Right lobe of liver (tissue), 4 donors: ENCODE results near the gene SPARCL1.

Source experiments
- CTCF ChIP-seq, 4 donors: fragments of 200-600 bp in 3 of 4; fragments of 450-650 bp in 1 of 4; IDR thresholded peaks; one replicate each; pipeline versions ENCODE4 v1.5.1 to v1.8.0; 2016 to 2022; ENCODE audit warnings: antibody characterized with exemption in 4 of 4, mild to moderate bottlenecking in 2 of 4
- POLR2A ChIP-seq: fragments of 450-650 bp; IDR thresholded peaks from one replicate; pipeline ENCODE4 v1.6.1; 2017; ENCODE audit warnings: antibody characterized with exemption, mild to moderate bottlenecking
- donor health status: DM: no; HTN: no; CAD: no.
- donor health status: DM: no; HTN: no; CAD: no.
- donor health status: DM: no; HTN: yes; CAD: no.

- TF ChIP-seq CTCF (IDR thresholded peaks at IDR 0.05): no peak
- TF ChIP-seq POLR2A: no peak
These were observed 29.6 kb downstream of the SPARCL1 start for GRCh38 chr4:87499403-87500091.
